IMR-90 (cell line): ENCODE results near the gene BPTF. TPM values are rescaled to one million over a fixed set of nuclear protein-coding genes. Genes with fewer than 3 reads are reported as not detected.

Experiments
- ATAC-seq: fragments of 200-7000 bp; cut with Tn5 transposase; 2 replicates; pipeline ENCODE4 v1.9.1; 2020; ENCODE audit warnings: low read depth, mild to moderate bottlenecking, moderate library complexity
- BruUV-seq: library from RNA; stranded (reverse); fragments of 400-500 nt; replicated peaks from 2 replicates; lab custom pipeline; 2021; lab: Mats Ljungman, UMichigan
- CTCF ChIA-PET: fragments of 300-600 bp; formaldehyde crosslinking; extraction: SDS; loops from one replicate; lab custom pipeline; 2021; ENCODE audit warnings: antibody characterized with exemption; lab: Yijun Ruan, JAX
- POLR2A ChIA-PET: fragments of 300-600 bp; sonication (Branson Sonifier 250); formaldehyde crosslinking; loops from one replicate; lab custom pipeline; 2022; ENCODE audit warnings: antibody characterized with exemption; ENCODE audit not compliant: unreplicated experiment; lab: Charles Lee
- DNase-seq: peaks from one replicate; pipeline ENCODE4 v3.0.0; 2013
- H2AFZ ChIP-seq: replicated peaks from 2 replicates; pipeline ENCODE3; 2013; ENCODE audit warnings: low read length, mild to moderate bottlenecking; ENCODE audit not compliant: poor library complexity
- H2AK5ac ChIP-seq: 2 replicates; pipeline ENCODE4 v1.6.1; 2013; ENCODE audit warnings: low read depth, low read length, inconsistent platforms
- H2AK9ac ChIP-seq: replicated peaks from 2 replicates; pipeline ENCODE3; 2013; ENCODE audit warnings: mild to moderate bottlenecking, low read depth, low read length, moderate library complexity; ENCODE audit not compliant: poor library complexity
- H2BK120ac ChIP-seq: 2 replicates; pipeline ENCODE4 v1.6.1; 2013; ENCODE audit warnings: low read depth, low read length, inconsistent platforms
- H2BK15ac ChIP-seq: 3 replicates; pipeline ENCODE4 v1.6.1; 2013; ENCODE audit warnings: low read depth, low read length, inconsistent platforms
- H2BK20ac ChIP-seq: 2 replicates; pipeline ENCODE4 v1.6.1; 2013; ENCODE audit warnings: low read depth, mild to moderate bottlenecking, inconsistent platforms, low read length, moderate library complexity
- H2BK5ac ChIP-seq: 2 replicates; pipeline ENCODE4 v1.6.1; 2013; ENCODE audit warnings: mild to moderate bottlenecking, low read depth, low read length, inconsistent platforms; ENCODE audit not compliant: poor library complexity, severe bottlenecking
- H3K14ac ChIP-seq: replicated peaks from 2 replicates; pipeline ENCODE4 v1.6.1; 2013; ENCODE audit warnings: low read depth, low read length, inconsistent platforms
- H3K18ac ChIP-seq: 2 replicates; pipeline ENCODE4 v1.6.1; 2013; ENCODE audit warnings: low read depth, low read length, control low read depth
- H3K23ac ChIP-seq: 2 replicates; pipeline ENCODE4 v1.6.1; 2013; ENCODE audit warnings: low read depth, low read length, inconsistent platforms
- H3K27ac ChIP-seq: 2 replicates; pipeline ENCODE4 v1.5.1; 2013; ENCODE audit warnings: mild to moderate bottlenecking, control low read depth, low read length; ENCODE audit not compliant: insufficient read depth
- H3K27me3 ChIP-seq: 2 replicates; pipeline ENCODE4 v1.6.1; 2013; ENCODE audit warnings: low read length; ENCODE audit not compliant: control insufficient read depth, insufficient read depth
- H3K36me3 ChIP-seq: 2 replicates; pipeline ENCODE4 v1.6.1; 2013; ENCODE audit warnings: low read length, mixed read lengths; ENCODE audit not compliant: control insufficient read depth, insufficient read depth
- H3K4ac ChIP-seq: 2 replicates; pipeline ENCODE4 v1.6.1; 2013; ENCODE audit warnings: low read depth, low read length, inconsistent platforms
- H3K4me1 ChIP-seq: 2 replicates; pipeline ENCODE4 v1.6.1; 2013; ENCODE audit warnings: low read length, mixed read lengths; ENCODE audit not compliant: control insufficient read depth, insufficient read depth
- H3K4me2 ChIP-seq: 2 replicates; pipeline ENCODE4 v1.6.1; 2013; ENCODE audit warnings: low read depth, mild to moderate bottlenecking, control low read depth, low read length, moderate library complexity
- H3K4me3 ChIP-seq: 2 replicates; pipeline ENCODE4 v1.5.1; 2013; ENCODE audit warnings: low read depth, mild to moderate bottlenecking, control low read depth, low read length, moderate library complexity; ENCODE audit not compliant: insufficient read depth
- H3K56ac ChIP-seq: 2 replicates; pipeline ENCODE4 v1.6.1; 2013; ENCODE audit warnings: low read length, inconsistent platforms; ENCODE audit not compliant: insufficient read depth; ENCODE audit errors: extremely low read depth
- H3K79me1 ChIP-seq, 2 experiments: 2 replicates each; pipeline ENCODE4 v1.6.1; 2013; ENCODE audit warnings: low read length in 2 of 2, inconsistent platforms in 1 of 2, low read depth in 1 of 2
- H3K9ac ChIP-seq: 2 replicates; pipeline ENCODE4 v1.6.1; 2013; ENCODE audit warnings: low read depth, low read length, control low read depth
- H3K9me1 ChIP-seq: 2 replicates; pipeline ENCODE4 v1.6.1; 2013; ENCODE audit warnings: low read length, inconsistent platforms; ENCODE audit not compliant: insufficient read depth
- H3K9me3 ChIP-seq: 2 replicates; pipeline ENCODE4 v1.6.1; 2013; ENCODE audit warnings: low read length; ENCODE audit not compliant: control insufficient read depth, insufficient read depth
- H4K20me1 ChIP-seq: 2 replicates; pipeline ENCODE4 v1.6.1; 2013; ENCODE audit warnings: low read length, inconsistent platforms; ENCODE audit not compliant: insufficient read depth
- H4K5ac ChIP-seq: 2 replicates; pipeline ENCODE4 v1.6.1; 2013; ENCODE audit warnings: mild to moderate bottlenecking, low read depth, low read length, control low read depth
- H4K8ac ChIP-seq, 2 experiments: 2 replicates each; pipeline ENCODE4 v1.6.1; 2013; ENCODE audit warnings: low read depth in 2 of 2, low read length in 2 of 2, control low read depth in 1 of 2, inconsistent platforms in 1 of 2
- H4K91ac ChIP-seq: 2 replicates; pipeline ENCODE4 v1.6.1; 2013; ENCODE audit warnings: low read depth, low read length, inconsistent platforms; ENCODE audit not compliant: insufficient read depth
- BHLHE40 ChIP-seq: fragments of 150-350 bp; IDR thresholded peaks from 2 replicates; pipeline ENCODE4 v1.6.1; 2016; ENCODE audit warnings: mild to moderate bottlenecking, low read depth, low read length
- CEBPB ChIP-seq: IDR thresholded peaks from 2 replicates; pipeline ENCODE4 v1.6.1; 2012; ENCODE audit warnings: low read depth, low read length, improper control_type of control experiment
- CHD1 ChIP-seq: IDR thresholded peaks from 2 replicates; pipeline ENCODE4 v1.6.1; 2012; ENCODE audit warnings: low read depth, low read length, improper control_type of control experiment
- FOS ChIP-seq: fragments of 150-350 bp; IDR thresholded peaks from 2 replicates; pipeline ENCODE4 v1.6.1; 2016; ENCODE audit warnings: low read depth, low read length
- MAFK ChIP-seq: IDR thresholded peaks from 2 replicates; pipeline ENCODE4 v1.6.1; 2012; ENCODE audit warnings: low read depth, low read length, improper control_type of control experiment
- MAZ ChIP-seq: IDR thresholded peaks from 2 replicates; pipeline ENCODE4 v1.6.1; 2012; ENCODE audit warnings: low read depth, mild to moderate bottlenecking, low read length, improper control_type of control experiment, moderate library complexity, borderline replicate concordance
- MXI1 ChIP-seq: IDR thresholded peaks from 2 replicates; pipeline ENCODE4 v1.6.1; 2012; ENCODE audit warnings: low read depth, mild to moderate bottlenecking, low read length, moderate library complexity, borderline replicate concordance
- NFE2L2 ChIP-seq: fragments of 150-350 bp; IDR thresholded peaks from 2 replicates; pipeline ENCODE4 v1.6.1; 2016; ENCODE audit warnings: low read depth, mild to moderate bottlenecking, low read length
- POLR2A ChIP-seq: IDR thresholded peaks from 2 replicates; pipeline ENCODE4 v1.6.1; 2012; ENCODE audit warnings: mild to moderate bottlenecking, low read depth, low read length
- RAD21 ChIP-seq: IDR thresholded peaks from 2 replicates; pipeline ENCODE4 v1.6.1; 2012; ENCODE audit warnings: low read length, improper control_type of control experiment
- RCOR1 ChIP-seq: IDR thresholded peaks from 2 replicates; pipeline ENCODE4 v1.6.1; 2012; ENCODE audit warnings: mild to moderate bottlenecking, low read length, improper control_type of control experiment; ENCODE audit not compliant: insufficient replicate concordance
- RFX5 ChIP-seq: IDR thresholded peaks from 2 replicates; pipeline ENCODE4 v1.8.0; 2012; ENCODE audit warnings: low read depth, mild to moderate bottlenecking, low read length, moderate library complexity
- SMC3 ChIP-seq: fragments of 150-350 bp; IDR thresholded peaks from 2 replicates; pipeline ENCODE4 v1.6.1; 2016; ENCODE audit warnings: low read depth, mild to moderate bottlenecking, antibody characterized with exemption, low read length, moderate library complexity
- WGBS, 2 experiments: methylation state at CpG; one replicate each; pipeline versions ENCODE4 v1.1.5 to v1.1.7; 2013; ENCODE audit warnings: missing lambda C conversion rate in 2 of 2; ENCODE audit not compliant: insufficient read length in 1 of 2; ENCODE audit errors: extremely low coverage in 2 of 2; 5-methylcytosine and 5-hydroxymethylcytosine counted together
- dilution Hi-C: fragments of 300-500 bp; cut with HindIII; formaldehyde crosslinking; loops from one replicate; pipeline ENCODE4 v1.14.3; 2018; ENCODE audit warnings: low sequenced_read_pairs; ENCODE audit not compliant: unreplicated experiment
- in situ Hi-C: fragments of 300-500 bp; cut with MboI; formaldehyde crosslinking; loops from 3 replicates; pipeline ENCODE4 v1.14.3; 2019; ENCODE audit warnings: low sequenced_read_pairs, inconsistent platforms, mixed read lengths
- intact Hi-C: fragments of 100-400 bp; cut with micrococcal nuclease; formaldehyde crosslinking; loops from 2 replicates; pipeline ENCODE4 v1.10.0; 2022
- polyA plus RNA-seq, 3 experiments: library from polyadenylated mRNA; depleted of rRNA; stranded (reverse); fragments of >200 nt; gene quantifications; 2 replicates each; pipeline ENCODE4 v1.2.3, GENCODE V29; 2012; ENCODE audit warnings: low replicate concordance in 1 of 3
- total RNA-seq: library from RNA; depleted of rRNA; stranded (reverse); fragments of >200 nt; gene quantifications from 2 replicates; pipeline ENCODE4 v1.2.3, GENCODE V29; 2012
- TF ChIP-seq, protein P1 (sequence below): conservative IDR thresholded peaks from 2 replicates; pipeline ENCODE4 v1.5.1; 2012; ENCODE audit warnings: mild to moderate bottlenecking, low read depth, low read length, improper control_type of control experiment
- TF ChIP-seq, protein P2 (sequence below): fragments of 150-350 bp; IDR thresholded peaks from 2 replicates; pipeline ENCODE4 v1.6.1; 2016; ENCODE audit warnings: low read depth, mild to moderate bottlenecking, low read length, moderate library complexity, borderline replicate concordance
- TF ChIP-seq, protein P3 (sequence below): fragments of 150-350 bp; IDR thresholded peaks from 2 replicates; pipeline ENCODE4 v1.6.1; 2017; ENCODE audit warnings: mild to moderate bottlenecking, antibody characterized with exemption, low read length, low read depth

Gene BPTF
- total and polyA plus RNA-seq, 2 of the 4 experiments (the other 2 are of a cell fraction), result 32.3 to 35.7 TPM

DNA sequence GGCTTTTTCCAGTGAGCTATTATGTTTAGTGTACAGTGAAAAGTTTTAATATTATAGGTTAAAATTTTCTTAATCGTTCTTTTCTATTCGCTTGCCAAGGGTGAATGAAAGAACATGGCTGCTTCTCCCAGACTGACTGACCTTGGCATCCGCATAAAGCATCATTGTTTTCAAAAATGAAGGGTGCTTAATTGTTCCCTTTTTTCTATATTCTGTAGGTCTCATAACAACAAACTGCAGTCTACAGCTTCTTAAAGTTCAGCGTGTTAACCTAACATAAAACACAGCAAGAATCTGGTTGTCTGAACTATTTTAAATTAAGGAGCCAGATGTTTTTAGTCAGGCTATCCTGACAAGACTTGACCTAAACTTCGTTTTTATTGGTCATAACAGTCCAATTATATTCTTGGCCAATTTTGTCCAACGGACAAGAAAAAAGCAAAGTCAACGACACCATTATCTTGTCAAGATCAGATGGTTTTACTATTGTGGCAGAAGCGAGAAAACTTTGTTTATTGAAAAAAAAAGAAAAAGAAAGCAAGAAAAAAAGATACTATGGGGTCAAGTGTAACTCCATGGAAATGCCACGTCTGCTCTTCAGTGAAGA is 156.8 kb downstream of the BPTF start:
- WGBS, 2 experiments, result no CpG with 5 or more reads among the region's 9 CpGs
- Histone ChIP-seq H2AK9ac (no peak overlapping the region), H3K56ac (no peak overlapping the region), H2BK20ac (no peak overlapping the region), H2AK5ac (no peak overlapping the region), H3K4me1 (peaks cover 2% of the 10 kb centered on the region), H3K27ac (no peak overlapping the region), H3K27me3 (no peaks in the 10 kb centered on the region), H3K4ac (no peak overlapping the region), H4K91ac (no peak overlapping the region), H3K14ac (no peak overlapping the region), H3K23ac (no peak overlapping the region), H4K20me1 (peaks cover 7% of the 10 kb centered on the region), H4K8ac (no peak overlapping the region; a peak in 1 of 4 replicates), H3K36me3 (peaks cover 9% of the 10 kb centered on the region; the same call in 1 of the 2 replicates), H3K79me1 (no peaks in the 10 kb centered on the region; a peak in 1 of 4 replicates), H2BK120ac (no peak overlapping the region), H3K4me2 (no peak overlapping the region), H4K5ac (no peak overlapping the region), H2AFZ (no peak overlapping the region), H3K9me3 (peaks cover 6% of the 10 kb centered on the region; the same call in 1 of the 2 replicates), H2BK15ac (no peak overlapping the region), H3K9ac (no peak overlapping the region), H3K4me3 (no peak overlapping the region), H3K9me1 (no peaks in the 10 kb centered on the region), H3K18ac (no peak overlapping the region), H2BK5ac (no peak overlapping the region)
- TSS peak; percentile 91 for BruUV-seq
- dilution Hi-C loops, result no loop called here
- no peak for ATAC-seq
- TF ChIP-seq SMC3 (no peak), BHLHE40 (no peak), MXI1 (no peak), MAFK (no peak), RCOR1 (no peak), RAD21 (no peak), RFX5 (no peak), FOS (no peak), CHD1 (no peak), NFE2L2 (no peak), MAZ (no peak), CEBPB (no peak), POLR2A (no peak)
- TF ChIP-seq, protein P1, sequence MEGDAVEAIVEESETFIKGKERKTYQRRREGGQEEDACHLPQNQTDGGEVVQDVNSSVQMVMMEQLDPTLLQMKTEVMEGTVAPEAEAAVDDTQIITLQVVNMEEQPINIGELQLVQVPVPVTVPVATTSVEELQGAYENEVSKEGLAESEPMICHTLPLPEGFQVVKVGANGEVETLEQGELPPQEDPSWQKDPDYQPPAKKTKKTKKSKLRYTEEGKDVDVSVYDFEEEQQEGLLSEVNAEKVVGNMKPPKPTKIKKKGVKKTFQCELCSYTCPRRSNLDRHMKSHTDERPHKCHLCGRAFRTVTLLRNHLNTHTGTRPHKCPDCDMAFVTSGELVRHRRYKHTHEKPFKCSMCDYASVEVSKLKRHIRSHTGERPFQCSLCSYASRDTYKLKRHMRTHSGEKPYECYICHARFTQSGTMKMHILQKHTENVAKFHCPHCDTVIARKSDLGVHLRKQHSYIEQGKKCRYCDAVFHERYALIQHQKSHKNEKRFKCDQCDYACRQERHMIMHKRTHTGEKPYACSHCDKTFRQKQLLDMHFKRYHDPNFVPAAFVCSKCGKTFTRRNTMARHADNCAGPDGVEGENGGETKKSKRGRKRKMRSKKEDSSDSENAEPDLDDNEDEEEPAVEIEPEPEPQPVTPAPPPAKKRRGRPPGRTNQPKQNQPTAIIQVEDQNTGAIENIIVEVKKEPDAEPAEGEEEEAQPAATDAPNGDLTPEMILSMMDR, result no peak
- TF ChIP-seq, protein P2, sequence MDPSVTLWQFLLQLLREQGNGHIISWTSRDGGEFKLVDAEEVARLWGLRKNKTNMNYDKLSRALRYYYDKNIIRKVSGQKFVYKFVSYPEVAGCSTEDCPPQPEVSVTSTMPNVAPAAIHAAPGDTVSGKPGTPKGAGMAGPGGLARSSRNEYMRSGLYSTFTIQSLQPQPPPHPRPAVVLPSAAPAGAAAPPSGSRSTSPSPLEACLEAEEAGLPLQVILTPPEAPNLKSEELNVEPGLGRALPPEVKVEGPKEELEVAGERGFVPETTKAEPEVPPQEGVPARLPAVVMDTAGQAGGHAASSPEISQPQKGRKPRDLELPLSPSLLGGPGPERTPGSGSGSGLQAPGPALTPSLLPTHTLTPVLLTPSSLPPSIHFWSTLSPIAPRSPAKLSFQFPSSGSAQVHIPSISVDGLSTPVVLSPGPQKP, result no peak
- TF ChIP-seq, protein P3, sequence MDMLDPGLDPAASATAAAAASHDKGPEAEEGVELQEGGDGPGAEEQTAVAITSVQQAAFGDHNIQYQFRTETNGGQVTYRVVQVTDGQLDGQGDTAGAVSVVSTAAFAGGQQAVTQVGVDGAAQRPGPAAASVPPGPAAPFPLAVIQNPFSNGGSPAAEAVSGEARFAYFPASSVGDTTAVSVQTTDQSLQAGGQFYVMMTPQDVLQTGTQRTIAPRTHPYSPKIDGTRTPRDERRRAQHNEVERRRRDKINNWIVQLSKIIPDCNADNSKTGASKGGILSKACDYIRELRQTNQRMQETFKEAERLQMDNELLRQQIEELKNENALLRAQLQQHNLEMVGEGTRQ, result no peak
- intact Hi-C loops, result loop anchor here (1.0 kb wide), 1 partner anchor 11 kb away; no protein-coding TSS in a partner anchor
- POLR2A ChIA-PET, result no interaction called here
- CTCF ChIA-PET, result no interaction called here
- in situ Hi-C loops, result no loop called here
- DNase-seq, result no peak
